MV-4-11 (cell line): ENCODE measurements around the gene SLC9C1.
A peak's percentile ranks its signal among the peaks of the same experiment; 100 is the strongest.

Experiments used
- DNase-seq: peaks from one replicate; lab custom pipeline; 2025; lab: John Stamatoyannopoulos, UW

Gene SLC9C1

GRCh38 chr3:112306825-112307224 is 12.8 kb upstream of the SLC9C1 start:
- DNase-seq = no peak

- no peak for DNase-seq
Measured at GRCh38 chr3:112304611-112305010, 10.6 kb upstream of the SLC9C1 start.

- peak; percentile 8 for DNase-seq
Measured at GRCh38 chr3:112303764-112304325, 9.8 kb upstream of the SLC9C1 start.

- DNase-seq = no peak
Measured at GRCh38 chr3:112302881-112303763, 9.1 kb upstream of the SLC9C1 start.

- no peak for DNase-seq
Measured at GRCh38 chr3:112302150-112302830, 8.3 kb upstream of the SLC9C1 start.

- no peak for DNase-seq
Measured at GRCh38 chr3:112298781-112299180, 4.8 kb upstream of the SLC9C1 start.

- peak; percentile 7 for DNase-seq
Measured at GRCh38 chr3:112297714-112298113, 3.7 kb upstream of the SLC9C1 start.

- DNase-seq = no peak
Measured at GRCh38 chr3:112289011-112289410, 5.0 kb downstream of the SLC9C1 start.

GRCh38 chr3:112280266-112280665 is 13.8 kb downstream of the SLC9C1 start:
- no peak for DNase-seq

GRCh38 chr3:112273536-112273935 is 20.5 kb downstream of the SLC9C1 start:
- DNase-seq = no peak

GRCh38 chr3:112261742-112262141 is 32.3 kb downstream of the SLC9C1 start:
- peak; percentile 56 for DNase-seq

GRCh38 chr3:112260563-112260962 is 33.5 kb downstream of the SLC9C1 start:
- no peak for DNase-seq

- DNase-seq = no peak
Measured at GRCh38 chr3:112253301-112253971, 40.6 kb downstream of the SLC9C1 start.

- no peak for DNase-seq
Measured at GRCh38 chr3:112247900-112248299, 46.1 kb downstream of the SLC9C1 start.

GRCh38 chr3:112247350-112247749 is 46.7 kb downstream of the SLC9C1 start:
- no peak for DNase-seq

GRCh38 chr3:112233083-112233482 is 60.9 kb downstream of the SLC9C1 start:
- DNase-seq = no peak

- no peak for DNase-seq
Measured at GRCh38 chr3:112231727-112232126, 62.3 kb downstream of the SLC9C1 start.

- no peak for DNase-seq
Measured at GRCh38 chr3:112230033-112230432, 64.0 kb downstream of the SLC9C1 start.

GRCh38 chr3:112228786-112229185 is 65.2 kb downstream of the SLC9C1 start:
- DNase-seq = no peak

- no peak for DNase-seq
Measured at GRCh38 chr3:112200317-112200666, 93.7 kb downstream of the SLC9C1 start.

GRCh38 chr3:112199622-112200316 is 94.2 kb downstream of the SLC9C1 start:
- no peak for DNase-seq

- DNase-seq = no peak
Measured at GRCh38 chr3:112197131-112197530, 96.9 kb downstream of the SLC9C1 start.
